IMR-90 (cell line): ENCODE results near the gene ASF1A. TPM values are rescaled to one million over a fixed set of nuclear protein-coding genes. Genes with fewer than 3 reads are reported as not detected.

Experiments
- ATAC-seq: fragments of 200-7000 bp; cut with Tn5 transposase; 2 replicates; pipeline ENCODE4 v1.9.1; 2020; ENCODE audit warnings: low read depth, mild to moderate bottlenecking, moderate library complexity
- BruUV-seq: library from RNA; stranded (reverse); fragments of 400-500 nt; replicated peaks from 2 replicates; lab custom pipeline; 2021; lab: Mats Ljungman, UMichigan
- CTCF ChIA-PET: fragments of 300-600 bp; formaldehyde crosslinking; extraction: SDS; loops from one replicate; lab custom pipeline; 2021; ENCODE audit warnings: antibody characterized with exemption; lab: Yijun Ruan, JAX
- POLR2A ChIA-PET: fragments of 300-600 bp; sonication (Branson Sonifier 250); formaldehyde crosslinking; loops from one replicate; lab custom pipeline; 2022; ENCODE audit warnings: antibody characterized with exemption; ENCODE audit not compliant: unreplicated experiment; lab: Charles Lee
- DNase-seq: peaks from one replicate; pipeline ENCODE4 v3.0.0; 2013
- H2AFZ ChIP-seq: replicated peaks from 2 replicates; pipeline ENCODE3; 2013; ENCODE audit warnings: low read length, mild to moderate bottlenecking; ENCODE audit not compliant: poor library complexity
- H2AK5ac ChIP-seq: 2 replicates; pipeline ENCODE4 v1.6.1; 2013; ENCODE audit warnings: low read depth, low read length, inconsistent platforms
- H2AK9ac ChIP-seq: replicated peaks from 2 replicates; pipeline ENCODE3; 2013; ENCODE audit warnings: mild to moderate bottlenecking, low read depth, low read length, moderate library complexity; ENCODE audit not compliant: poor library complexity
- H2BK120ac ChIP-seq: 2 replicates; pipeline ENCODE4 v1.6.1; 2013; ENCODE audit warnings: low read depth, low read length, inconsistent platforms
- H2BK15ac ChIP-seq: 3 replicates; pipeline ENCODE4 v1.6.1; 2013; ENCODE audit warnings: low read depth, low read length, inconsistent platforms
- H2BK20ac ChIP-seq: 2 replicates; pipeline ENCODE4 v1.6.1; 2013; ENCODE audit warnings: low read depth, mild to moderate bottlenecking, inconsistent platforms, low read length, moderate library complexity
- H2BK5ac ChIP-seq: 2 replicates; pipeline ENCODE4 v1.6.1; 2013; ENCODE audit warnings: mild to moderate bottlenecking, low read depth, low read length, inconsistent platforms; ENCODE audit not compliant: poor library complexity, severe bottlenecking
- H3K14ac ChIP-seq: replicated peaks from 2 replicates; pipeline ENCODE4 v1.6.1; 2013; ENCODE audit warnings: low read depth, low read length, inconsistent platforms
- H3K18ac ChIP-seq: 2 replicates; pipeline ENCODE4 v1.6.1; 2013; ENCODE audit warnings: low read depth, low read length, control low read depth
- H3K23ac ChIP-seq: 2 replicates; pipeline ENCODE4 v1.6.1; 2013; ENCODE audit warnings: low read depth, low read length, inconsistent platforms
- H3K27ac ChIP-seq: 2 replicates; pipeline ENCODE4 v1.5.1; 2013; ENCODE audit warnings: mild to moderate bottlenecking, control low read depth, low read length; ENCODE audit not compliant: insufficient read depth
- H3K27me3 ChIP-seq: 2 replicates; pipeline ENCODE4 v1.6.1; 2013; ENCODE audit warnings: low read length; ENCODE audit not compliant: control insufficient read depth, insufficient read depth
- H3K36me3 ChIP-seq: 2 replicates; pipeline ENCODE4 v1.6.1; 2013; ENCODE audit warnings: low read length, mixed read lengths; ENCODE audit not compliant: control insufficient read depth, insufficient read depth
- H3K4ac ChIP-seq: 2 replicates; pipeline ENCODE4 v1.6.1; 2013; ENCODE audit warnings: low read depth, low read length, inconsistent platforms
- H3K4me1 ChIP-seq: 2 replicates; pipeline ENCODE4 v1.6.1; 2013; ENCODE audit warnings: low read length, mixed read lengths; ENCODE audit not compliant: control insufficient read depth, insufficient read depth
- H3K4me2 ChIP-seq: 2 replicates; pipeline ENCODE4 v1.6.1; 2013; ENCODE audit warnings: low read depth, mild to moderate bottlenecking, control low read depth, low read length, moderate library complexity
- H3K4me3 ChIP-seq: 2 replicates; pipeline ENCODE4 v1.5.1; 2013; ENCODE audit warnings: low read depth, mild to moderate bottlenecking, control low read depth, low read length, moderate library complexity; ENCODE audit not compliant: insufficient read depth
- H3K56ac ChIP-seq: 2 replicates; pipeline ENCODE4 v1.6.1; 2013; ENCODE audit warnings: low read length, inconsistent platforms; ENCODE audit not compliant: insufficient read depth; ENCODE audit errors: extremely low read depth
- H3K79me1 ChIP-seq, 2 experiments: 2 replicates each; pipeline ENCODE4 v1.6.1; 2013; ENCODE audit warnings: low read length in 2 of 2, inconsistent platforms in 1 of 2, low read depth in 1 of 2
- H3K9ac ChIP-seq: 2 replicates; pipeline ENCODE4 v1.6.1; 2013; ENCODE audit warnings: low read depth, low read length, control low read depth
- H3K9me1 ChIP-seq: 2 replicates; pipeline ENCODE4 v1.6.1; 2013; ENCODE audit warnings: low read length, inconsistent platforms; ENCODE audit not compliant: insufficient read depth
- H3K9me3 ChIP-seq: 2 replicates; pipeline ENCODE4 v1.6.1; 2013; ENCODE audit warnings: low read length; ENCODE audit not compliant: control insufficient read depth, insufficient read depth
- H4K20me1 ChIP-seq: 2 replicates; pipeline ENCODE4 v1.6.1; 2013; ENCODE audit warnings: low read length, inconsistent platforms; ENCODE audit not compliant: insufficient read depth
- H4K5ac ChIP-seq: 2 replicates; pipeline ENCODE4 v1.6.1; 2013; ENCODE audit warnings: mild to moderate bottlenecking, low read depth, low read length, control low read depth
- H4K8ac ChIP-seq, 2 experiments: 2 replicates each; pipeline ENCODE4 v1.6.1; 2013; ENCODE audit warnings: low read depth in 2 of 2, low read length in 2 of 2, control low read depth in 1 of 2, inconsistent platforms in 1 of 2
- H4K91ac ChIP-seq: 2 replicates; pipeline ENCODE4 v1.6.1; 2013; ENCODE audit warnings: low read depth, low read length, inconsistent platforms; ENCODE audit not compliant: insufficient read depth
- CEBPB ChIP-seq: IDR thresholded peaks from 2 replicates; pipeline ENCODE4 v1.6.1; 2012; ENCODE audit warnings: low read depth, low read length, improper control_type of control experiment
- MXI1 ChIP-seq: IDR thresholded peaks from 2 replicates; pipeline ENCODE4 v1.6.1; 2012; ENCODE audit warnings: low read depth, mild to moderate bottlenecking, low read length, moderate library complexity, borderline replicate concordance
- POLR2A ChIP-seq: IDR thresholded peaks from 2 replicates; pipeline ENCODE4 v1.6.1; 2012; ENCODE audit warnings: mild to moderate bottlenecking, low read depth, low read length
- RCOR1 ChIP-seq: IDR thresholded peaks from 2 replicates; pipeline ENCODE4 v1.6.1; 2012; ENCODE audit warnings: mild to moderate bottlenecking, low read length, improper control_type of control experiment; ENCODE audit not compliant: insufficient replicate concordance
- WGBS, 2 experiments: methylation state at CpG; one replicate each; pipeline versions ENCODE4 v1.1.5 to v1.1.7; 2013; ENCODE audit warnings: missing lambda C conversion rate in 2 of 2; ENCODE audit not compliant: insufficient read length in 1 of 2; ENCODE audit errors: extremely low coverage in 2 of 2; 5-methylcytosine and 5-hydroxymethylcytosine counted together
- dilution Hi-C: fragments of 300-500 bp; cut with HindIII; formaldehyde crosslinking; loops from one replicate; pipeline ENCODE4 v1.14.3; 2018; ENCODE audit warnings: low sequenced_read_pairs; ENCODE audit not compliant: unreplicated experiment
- in situ Hi-C: fragments of 300-500 bp; cut with MboI; formaldehyde crosslinking; loops from 3 replicates; pipeline ENCODE4 v1.14.3; 2019; ENCODE audit warnings: low sequenced_read_pairs, inconsistent platforms, mixed read lengths
- intact Hi-C: fragments of 100-400 bp; cut with micrococcal nuclease; formaldehyde crosslinking; loops from 2 replicates; pipeline ENCODE4 v1.10.0; 2022
- polyA plus RNA-seq, 3 experiments: library from polyadenylated mRNA; depleted of rRNA; stranded (reverse); fragments of >200 nt; gene quantifications; 2 replicates each; pipeline ENCODE4 v1.2.3, GENCODE V29; 2012; ENCODE audit warnings: low replicate concordance in 1 of 3
- total RNA-seq: library from RNA; depleted of rRNA; stranded (reverse); fragments of >200 nt; gene quantifications from 2 replicates; pipeline ENCODE4 v1.2.3, GENCODE V29; 2012
- TF ChIP-seq, protein P1 (sequence below): conservative IDR thresholded peaks from 2 replicates; pipeline ENCODE4 v1.5.1; 2012; ENCODE audit warnings: mild to moderate bottlenecking, low read depth, low read length, improper control_type of control experiment

The ASF1A gene
- total and polyA plus RNA-seq, 2 of the 4 experiments (the other 2 are of a cell fraction), result 10.1 to 11.1 TPM

DNA sequence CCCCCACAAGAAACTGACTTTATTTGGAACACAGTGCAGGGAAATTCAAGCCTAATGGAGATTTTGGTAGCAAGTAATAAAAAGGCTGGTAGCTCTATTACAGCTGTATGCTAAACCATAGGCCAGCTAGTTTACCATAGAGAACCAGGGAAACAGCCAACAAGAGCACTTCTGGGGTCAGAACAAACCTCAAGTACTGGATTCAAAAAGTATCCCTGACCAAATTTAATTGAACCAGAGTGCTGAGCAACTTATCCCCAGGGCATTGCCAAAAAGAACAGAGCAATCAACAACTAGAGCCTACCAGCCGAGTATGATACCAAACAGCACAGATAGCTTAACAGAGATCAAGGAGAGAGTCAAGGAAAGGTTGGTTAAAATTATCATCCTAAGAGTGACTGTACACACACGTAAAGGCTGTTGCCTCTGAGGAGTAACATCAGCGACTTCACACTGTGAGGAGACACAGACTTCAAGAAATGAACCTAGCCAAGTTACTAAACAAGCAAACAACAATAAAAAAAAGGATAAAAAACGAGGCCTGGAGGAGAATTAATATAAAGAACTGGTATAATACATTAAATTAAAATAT, 11.5 kb upstream of the ASF1A start:
- H3K4me3 ChIP-seq, result no peak overlapping the region
- no peak overlapping the region for H2AK9ac ChIP-seq
- DNase-seq (no peak), ATAC-seq (no peak)
- intact Hi-C loops (no loop called here), dilution Hi-C loops (no loop called here), in situ Hi-C loops (no loop called here)
- no peaks in the 10 kb centered on the region for H3K9me3 ChIP-seq
- H2BK120ac ChIP-seq, result no peak overlapping the region
- 0 out of 2 replicates have a peak overlapping the region, but pooled peaks have one; percentile 12 for H3K23ac ChIP-seq
- no peaks in the 10 kb centered on the region; the same call in 1 of the 2 replicates for H3K9me1 ChIP-seq
- no CpG with 5 or more reads among the region's 4 CpGs for WGBS, 2 experiments
- H4K20me1 ChIP-seq, result no peaks in the 10 kb centered on the region
- H3K14ac ChIP-seq, result no peak overlapping the region
- H2AK5ac ChIP-seq, result no peak overlapping the region
- no peak overlapping the region for H3K4me2 ChIP-seq
- BruUV-seq, result no TSS peak
- no peaks in the 10 kb centered on the region for H3K27me3 ChIP-seq
- no peak overlapping the region for H4K91ac ChIP-seq
- H3K36me3 ChIP-seq, result no peaks in the 10 kb centered on the region
- peaks cover 3% of the 10 kb centered on the region for H3K4me1 ChIP-seq
- no peak overlapping the region for H4K8ac ChIP-seq
- no peak overlapping the region for H3K4ac ChIP-seq
- peaks cover 12 to 18% of the 10 kb centered on the region in 2 experiments; a peak in 3 of 4 replicates for H3K79me1 ChIP-seq
- POLR2A ChIA-PET, result no interaction called here
- no peak overlapping the region for H3K18ac ChIP-seq
- no peak overlapping the region for H2AFZ ChIP-seq
- CTCF ChIA-PET, result interaction anchor here (0.6 to 1.1 kb wide), 3 partner anchors 9 to 597 kb away, joined by 3 to 4 read pairs (median 3); no protein-coding TSS in a partner anchor
- no peak overlapping the region for H2BK20ac ChIP-seq
- no peak overlapping the region for H2BK15ac ChIP-seq
- no peak overlapping the region for H3K9ac ChIP-seq
- no peak overlapping the region for H2BK5ac ChIP-seq
- TF ChIP-seq POLR2A (no peak), RCOR1 (no peak), CEBPB (no peak), MXI1 (no peak)
- TF ChIP-seq, protein P1, sequence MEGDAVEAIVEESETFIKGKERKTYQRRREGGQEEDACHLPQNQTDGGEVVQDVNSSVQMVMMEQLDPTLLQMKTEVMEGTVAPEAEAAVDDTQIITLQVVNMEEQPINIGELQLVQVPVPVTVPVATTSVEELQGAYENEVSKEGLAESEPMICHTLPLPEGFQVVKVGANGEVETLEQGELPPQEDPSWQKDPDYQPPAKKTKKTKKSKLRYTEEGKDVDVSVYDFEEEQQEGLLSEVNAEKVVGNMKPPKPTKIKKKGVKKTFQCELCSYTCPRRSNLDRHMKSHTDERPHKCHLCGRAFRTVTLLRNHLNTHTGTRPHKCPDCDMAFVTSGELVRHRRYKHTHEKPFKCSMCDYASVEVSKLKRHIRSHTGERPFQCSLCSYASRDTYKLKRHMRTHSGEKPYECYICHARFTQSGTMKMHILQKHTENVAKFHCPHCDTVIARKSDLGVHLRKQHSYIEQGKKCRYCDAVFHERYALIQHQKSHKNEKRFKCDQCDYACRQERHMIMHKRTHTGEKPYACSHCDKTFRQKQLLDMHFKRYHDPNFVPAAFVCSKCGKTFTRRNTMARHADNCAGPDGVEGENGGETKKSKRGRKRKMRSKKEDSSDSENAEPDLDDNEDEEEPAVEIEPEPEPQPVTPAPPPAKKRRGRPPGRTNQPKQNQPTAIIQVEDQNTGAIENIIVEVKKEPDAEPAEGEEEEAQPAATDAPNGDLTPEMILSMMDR, result no peak
- no peak overlapping the region for H3K27ac ChIP-seq
- no peak overlapping the region for H3K56ac ChIP-seq
- no peak overlapping the region for H4K5ac ChIP-seq
